ENCODE results near the gene SOSTDC1.

DNA sequence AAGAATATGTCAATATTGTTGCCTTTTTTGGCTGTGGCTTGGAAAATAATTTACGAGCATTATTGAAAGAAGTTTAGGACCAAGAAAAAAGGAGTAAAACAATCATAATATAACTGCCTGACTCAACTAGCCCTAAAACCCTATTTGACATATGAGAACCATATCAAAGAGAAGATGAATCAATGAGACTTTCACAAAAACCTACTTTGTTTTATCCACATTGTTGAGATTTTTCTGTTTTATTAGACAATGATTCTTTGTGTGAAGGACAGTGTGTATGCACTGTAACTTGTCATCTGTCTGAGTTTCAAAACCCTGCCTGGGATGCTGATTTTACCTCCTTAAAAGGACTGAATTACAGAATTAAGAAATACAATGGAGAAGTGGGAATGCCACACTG, 19.0 kb downstream of the SOSTDC1 start:
- TF ChIP-seq TCF4 (CRISPR knock-in tag; IDR thresholded peaks at IDR 0.05; ENCODE audit: borderline replicate concordance), result no peak
- TF ChIP-seq, protein P1, sequence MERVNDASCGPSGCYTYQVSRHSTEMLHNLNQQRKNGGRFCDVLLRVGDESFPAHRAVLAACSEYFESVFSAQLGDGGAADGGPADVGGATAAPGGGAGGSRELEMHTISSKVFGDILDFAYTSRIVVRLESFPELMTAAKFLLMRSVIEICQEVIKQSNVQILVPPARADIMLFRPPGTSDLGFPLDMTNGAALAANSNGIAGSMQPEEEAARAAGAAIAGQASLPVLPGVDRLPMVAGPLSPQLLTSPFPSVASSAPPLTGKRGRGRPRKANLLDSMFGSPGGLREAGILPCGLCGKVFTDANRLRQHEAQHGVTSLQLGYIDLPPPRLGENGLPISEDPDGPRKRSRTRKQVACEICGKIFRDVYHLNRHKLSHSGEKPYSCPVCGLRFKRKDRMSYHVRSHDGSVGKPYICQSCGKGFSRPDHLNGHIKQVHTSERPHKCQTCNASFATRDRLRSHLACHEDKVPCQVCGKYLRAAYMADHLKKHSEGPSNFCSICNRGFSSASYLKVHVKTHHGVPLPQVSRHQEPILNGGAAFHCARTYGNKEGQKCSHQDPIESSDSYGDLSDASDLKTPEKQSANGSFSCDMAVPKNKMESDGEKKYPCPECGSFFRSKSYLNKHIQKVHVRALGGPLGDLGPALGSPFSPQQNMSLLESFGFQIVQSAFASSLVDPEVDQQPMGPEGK (CRISPR knock-in tag; IDR thresholded peaks at IDR 0.05; ENCODE audit: borderline replicate concordance), result no peak
- TF ChIP-seq TOX (CRISPR knock-in tag; IDR thresholded peaks at IDR 0.05; ENCODE audit: borderline replicate concordance), result no peak
- TF ChIP-seq, protein P2, sequence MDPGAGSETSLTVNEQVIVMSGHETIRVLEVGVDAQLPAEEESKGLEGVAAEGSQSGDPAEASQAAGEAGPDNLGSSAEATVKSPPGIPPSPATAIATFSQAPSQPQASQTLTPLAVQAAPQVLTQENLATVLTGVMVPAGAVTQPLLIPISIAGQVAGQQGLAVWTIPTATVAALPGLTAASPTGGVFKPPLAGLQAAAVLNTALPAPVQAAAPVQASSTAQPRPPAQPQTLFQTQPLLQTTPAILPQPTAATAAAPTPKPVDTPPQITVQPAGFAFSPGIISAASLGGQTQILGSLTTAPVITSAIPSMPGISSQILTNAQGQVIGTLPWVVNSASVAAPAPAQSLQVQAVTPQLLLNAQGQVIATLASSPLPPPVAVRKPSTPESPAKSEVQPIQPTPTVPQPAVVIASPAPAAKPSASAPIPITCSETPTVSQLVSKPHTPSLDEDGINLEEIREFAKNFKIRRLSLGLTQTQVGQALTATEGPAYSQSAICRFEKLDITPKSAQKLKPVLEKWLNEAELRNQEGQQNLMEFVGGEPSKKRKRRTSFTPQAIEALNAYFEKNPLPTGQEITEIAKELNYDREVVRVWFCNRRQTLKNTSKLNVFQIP (CRISPR knock-in tag; IDR thresholded peaks at IDR 0.05; ENCODE audit: borderline replicate concordance, low read depth), result no peak
